GM19193 (cell line): Measurements from ENCODE around the gene WNT10A.

Source experiments
- POLR2A ChIP-seq: IDR thresholded peaks from 4 replicates; pipeline ENCODE4 v1.6.1; 2011; ENCODE audit not compliant: insufficient read depth, insufficient read length; ENCODE audit errors: extremely low read depth

The WNT10A gene

DNA sequence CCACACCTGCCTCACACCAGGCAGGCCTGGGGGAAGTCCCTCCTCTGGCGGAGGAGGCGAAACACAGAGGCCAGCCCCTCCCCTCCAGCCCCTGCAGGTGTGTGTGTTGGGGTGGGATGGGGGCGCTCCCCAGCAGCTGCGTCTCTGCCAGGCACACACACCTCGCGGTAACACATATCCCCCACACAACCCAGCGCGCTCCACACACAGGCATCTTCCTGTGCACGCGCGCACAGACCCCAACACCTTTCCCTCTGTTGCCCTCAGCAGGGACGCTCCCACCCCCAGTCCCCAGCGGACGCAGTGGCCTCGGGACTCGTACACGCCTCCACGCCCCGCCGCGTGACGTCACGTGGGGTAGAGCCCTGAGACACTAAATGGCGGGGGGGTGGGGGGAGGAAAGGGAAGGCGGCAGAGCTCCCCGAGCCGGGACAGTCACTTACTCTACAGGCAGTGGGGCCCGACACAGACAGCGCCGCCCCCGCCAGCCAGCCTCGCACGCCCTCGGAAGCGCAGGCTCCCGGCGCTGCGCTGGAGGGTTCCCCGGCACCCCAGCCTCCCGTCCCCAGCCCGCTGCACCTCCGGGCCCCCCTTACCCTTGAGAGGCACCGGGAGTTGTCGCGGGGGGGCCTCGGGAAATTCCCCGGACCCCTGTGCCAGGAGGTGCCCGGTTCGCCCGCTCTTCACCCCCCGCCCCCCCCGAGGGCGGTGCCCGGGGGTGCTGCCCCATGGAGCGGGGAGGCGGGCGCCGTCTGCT is at the start of gene WNT10A:
WNT10A (plus strand) TSS at position 751 of the 757 bp plus-strand sequence. CDS start 144 bp downstream, outside the sequence.
- peak; percentile 55 for TF ChIP-seq POLR2A

- no peak for TF ChIP-seq POLR2A
Observed at GRCh38 chr2:218831378-218831990, 49.2 kb upstream of the WNT10A start, which contains the start of gene PRKAG3. Gene PRKAG3, minus strand, starts transcription at chr2:218831803.

DNA sequence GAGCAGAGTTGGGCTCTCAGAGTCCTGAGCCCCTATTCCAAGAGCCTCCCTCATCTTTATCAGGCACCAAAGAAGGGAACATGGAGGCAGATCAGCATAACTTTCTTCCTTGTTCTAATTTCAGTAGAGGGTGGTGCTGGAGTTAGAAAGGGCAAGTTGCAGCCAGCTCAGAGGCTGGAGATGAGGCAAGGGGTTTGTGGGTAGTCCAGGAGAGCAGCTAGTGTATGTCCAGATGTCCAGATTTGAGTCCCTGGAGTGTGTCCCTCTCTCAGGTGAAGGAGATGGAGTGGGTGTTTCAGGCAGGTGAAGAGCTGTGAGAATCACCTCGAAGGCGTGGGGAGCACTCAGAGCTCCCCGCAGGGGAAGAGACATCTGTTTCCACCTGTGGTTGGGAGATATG is 48.6 kb upstream of the WNT10A start:
- no peak for TF ChIP-seq POLR2A

- no peak for TF ChIP-seq POLR2A
Observed at GRCh38 chr2:218832520-218832919, 48.1 kb upstream of the WNT10A start.

- no peak for TF ChIP-seq POLR2A
Observed at GRCh38 chr2:218833023-218833609, 47.5 kb upstream of the WNT10A start.

DNA sequence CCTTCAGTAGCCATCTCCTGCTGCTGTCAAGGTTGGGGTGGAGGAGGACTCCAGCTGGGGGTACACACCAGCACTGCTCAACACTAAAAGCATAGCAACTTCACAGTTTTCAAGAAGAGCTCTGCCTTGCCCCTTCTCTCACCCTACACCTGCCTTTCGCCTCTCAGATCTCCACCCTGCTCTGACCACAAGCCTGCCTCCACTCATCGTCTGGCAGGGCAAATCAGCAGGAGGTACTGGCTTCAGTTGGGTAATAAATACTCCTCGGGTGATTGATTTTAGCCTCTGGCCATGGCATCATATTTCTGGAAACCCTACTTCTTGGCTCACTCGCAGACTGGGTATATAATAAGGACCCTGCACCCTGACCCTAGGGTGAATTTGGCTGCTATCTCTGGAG is 46.0 kb upstream of the WNT10A start:
- no peak for TF ChIP-seq POLR2A

- TF ChIP-seq POLR2A: no peak
Observed at GRCh38 chr2:218837495-218837894, 43.2 kb upstream of the WNT10A start.

- TF ChIP-seq POLR2A: no peak
Observed at GRCh38 chr2:218839430-218839829, 41.2 kb upstream of the WNT10A start.

DNA sequence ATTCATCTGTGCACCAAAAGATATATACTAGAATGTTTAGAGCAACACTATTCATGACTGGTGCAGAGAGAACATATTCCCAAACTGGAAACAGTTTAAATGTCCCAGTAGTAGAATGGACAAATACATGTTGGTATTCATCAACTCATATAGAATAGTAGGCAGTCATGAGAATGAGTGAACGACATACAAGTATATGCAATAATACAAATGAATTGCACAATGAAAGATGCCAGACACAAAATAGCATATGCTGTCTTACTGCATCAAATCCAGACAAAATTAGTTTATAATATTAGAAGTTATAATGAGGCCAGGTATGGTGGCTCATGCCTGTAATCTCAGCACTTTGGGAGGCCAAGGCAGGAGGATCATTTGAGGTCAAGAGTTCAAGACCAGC is 40.8 kb upstream of the WNT10A start:
- no peak for TF ChIP-seq POLR2A

DNA sequence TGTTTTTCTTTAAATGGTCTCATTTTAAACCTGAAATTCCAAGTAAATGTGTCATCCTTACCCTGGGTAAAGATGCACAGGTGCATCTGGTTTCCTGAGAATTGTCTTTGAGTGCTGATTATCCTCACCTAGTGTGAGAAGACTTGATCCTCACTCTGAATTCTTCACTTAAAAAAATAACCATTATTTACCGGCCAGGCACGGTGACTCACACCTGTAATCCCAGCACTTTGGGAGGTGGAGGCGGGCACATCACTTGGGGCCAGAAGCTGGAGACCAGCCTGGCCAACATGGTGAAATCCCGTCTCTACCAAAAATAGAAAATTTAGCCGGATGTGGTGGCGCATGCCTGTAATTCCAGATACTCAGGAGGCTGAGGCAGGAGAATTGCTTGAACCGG is 30.9 kb upstream of the WNT10A start:
- no peak for TF ChIP-seq POLR2A

DNA sequence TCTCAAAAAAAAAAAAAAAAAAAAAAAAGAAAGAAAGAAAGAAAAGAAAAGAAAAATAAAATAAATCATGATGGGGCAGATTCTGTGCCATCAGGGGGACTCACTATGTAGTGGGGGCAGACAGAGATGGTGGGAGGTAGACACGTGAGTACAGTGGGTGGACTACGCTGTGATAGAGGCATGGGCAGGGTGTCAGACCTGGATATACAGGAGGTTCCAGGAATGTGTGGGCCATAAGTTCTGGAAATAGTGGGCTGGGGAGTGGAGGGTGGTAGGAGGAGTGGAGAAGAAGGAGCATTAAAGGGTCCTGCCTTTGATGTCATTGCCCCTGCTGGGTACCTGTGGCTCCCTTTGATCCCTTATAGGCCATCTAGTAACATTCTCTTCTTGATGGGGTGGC is 29.9 kb upstream of the WNT10A start:
- no peak for TF ChIP-seq POLR2A

DNA sequence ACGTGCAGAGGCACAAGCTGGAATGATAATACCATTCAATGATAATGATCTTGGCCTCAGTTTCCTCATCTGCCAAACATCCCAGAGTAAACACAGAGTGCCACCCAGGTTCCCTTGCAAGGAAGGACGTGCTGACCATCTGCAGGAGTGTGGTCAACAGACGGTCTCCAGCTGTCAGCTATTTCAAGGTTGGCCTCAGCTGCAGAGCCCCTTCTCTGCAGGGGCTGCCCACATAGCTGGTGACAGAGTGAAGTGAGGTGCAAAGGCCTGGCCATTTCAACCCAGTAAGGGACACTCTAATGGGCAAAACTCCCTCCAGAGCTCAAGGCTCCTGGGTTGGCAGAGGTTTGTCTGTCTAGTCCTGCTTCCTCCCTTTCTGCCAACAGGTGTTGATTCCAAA is 29.4 kb upstream of the WNT10A start:
- TF ChIP-seq POLR2A: no peak

DNA sequence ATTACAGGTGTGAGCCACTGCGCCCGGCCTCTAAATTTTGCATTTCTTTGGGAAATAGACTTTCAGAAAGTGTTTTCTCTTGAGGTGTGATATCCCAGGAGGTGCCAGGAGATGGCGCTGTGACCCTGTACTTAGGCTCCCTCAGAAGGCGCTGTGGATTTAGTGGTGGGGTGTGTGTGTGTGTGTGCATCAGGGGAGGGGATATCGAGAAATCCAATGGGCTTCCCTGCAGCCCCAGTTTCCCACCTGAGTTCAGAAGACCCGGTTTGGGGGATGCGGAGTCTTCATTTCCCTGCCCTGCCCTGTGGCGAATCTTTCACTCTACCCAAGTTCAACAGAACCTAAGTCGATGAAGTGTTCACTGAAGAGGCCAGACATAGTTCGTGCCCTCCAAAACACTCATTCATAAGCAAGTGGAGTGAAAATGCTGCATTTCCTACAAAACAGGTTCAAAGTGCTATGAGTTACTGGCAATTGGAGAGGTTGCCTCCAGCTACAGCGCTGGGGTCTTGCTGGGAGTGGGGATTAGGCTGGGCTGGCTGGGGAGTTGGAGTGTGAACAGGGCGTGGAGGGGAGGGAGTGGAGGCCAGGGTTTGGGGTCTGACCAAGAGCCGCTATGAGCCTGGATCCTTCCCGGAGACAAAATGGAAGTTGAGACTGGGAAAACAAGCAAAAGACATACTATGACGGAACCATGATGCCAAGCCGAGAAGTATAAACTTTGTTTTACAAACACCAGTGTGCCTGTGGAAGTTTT is 27.6 kb upstream of the WNT10A start:
- no peak for TF ChIP-seq POLR2A

GRCh38 chr2:218853766-218854165 is 26.9 kb upstream of the WNT10A start:
- no peak for TF ChIP-seq POLR2A

DNA sequence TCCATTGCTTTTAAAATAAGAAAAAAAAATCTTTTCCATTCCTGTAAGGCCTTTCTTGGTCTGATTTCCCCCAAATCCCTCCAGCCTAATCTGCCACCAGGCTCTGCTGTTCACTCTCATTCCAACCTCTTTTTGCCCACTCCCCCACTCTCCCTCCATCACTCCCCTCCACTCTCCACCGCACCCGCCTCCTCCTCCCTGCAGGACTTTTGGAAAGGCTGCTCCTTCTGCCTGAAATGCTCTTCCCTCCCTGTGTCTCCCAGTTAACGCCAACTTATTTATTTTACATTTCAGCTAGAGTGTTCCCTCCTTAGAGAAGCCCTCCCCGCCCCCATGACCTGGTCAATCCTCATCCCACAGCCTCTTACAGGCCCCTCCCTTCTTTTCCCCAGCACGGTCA is 25.8 kb upstream of the WNT10A start:
- TF ChIP-seq POLR2A: no peak
